ENCODE results near the gene DHRSX.

DNA sequence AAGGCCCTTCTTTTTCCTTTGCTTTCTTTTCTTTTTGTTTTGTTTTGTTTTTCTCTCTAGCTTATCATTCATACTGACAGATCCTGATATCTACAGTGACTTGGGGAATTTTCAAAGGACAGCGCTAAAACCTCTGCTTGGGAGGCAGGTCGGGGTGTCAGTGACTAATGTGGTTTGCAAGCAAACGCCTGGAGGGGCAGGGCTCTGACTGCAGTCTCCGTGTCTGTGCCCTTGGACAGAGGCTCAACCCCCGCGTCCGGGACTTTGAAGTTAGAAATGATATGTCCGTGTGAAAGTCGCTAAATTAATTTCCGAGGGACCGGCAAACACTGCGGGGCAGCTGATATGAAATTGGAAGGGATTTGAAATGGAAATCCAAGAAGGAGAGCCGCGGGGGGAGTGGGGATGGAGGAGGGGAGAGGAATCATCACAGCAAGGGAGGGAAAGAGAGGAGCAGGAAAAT lies 312.4 kb downstream of the DHRSX start:
- no peak for TF ChIP-seq EZH2phosphoT487 (IDR thresholded peaks at IDR 0.05; ENCODE audit: borderline replicate concordance, low read length)
- TF ChIP-seq, protein P1, sequence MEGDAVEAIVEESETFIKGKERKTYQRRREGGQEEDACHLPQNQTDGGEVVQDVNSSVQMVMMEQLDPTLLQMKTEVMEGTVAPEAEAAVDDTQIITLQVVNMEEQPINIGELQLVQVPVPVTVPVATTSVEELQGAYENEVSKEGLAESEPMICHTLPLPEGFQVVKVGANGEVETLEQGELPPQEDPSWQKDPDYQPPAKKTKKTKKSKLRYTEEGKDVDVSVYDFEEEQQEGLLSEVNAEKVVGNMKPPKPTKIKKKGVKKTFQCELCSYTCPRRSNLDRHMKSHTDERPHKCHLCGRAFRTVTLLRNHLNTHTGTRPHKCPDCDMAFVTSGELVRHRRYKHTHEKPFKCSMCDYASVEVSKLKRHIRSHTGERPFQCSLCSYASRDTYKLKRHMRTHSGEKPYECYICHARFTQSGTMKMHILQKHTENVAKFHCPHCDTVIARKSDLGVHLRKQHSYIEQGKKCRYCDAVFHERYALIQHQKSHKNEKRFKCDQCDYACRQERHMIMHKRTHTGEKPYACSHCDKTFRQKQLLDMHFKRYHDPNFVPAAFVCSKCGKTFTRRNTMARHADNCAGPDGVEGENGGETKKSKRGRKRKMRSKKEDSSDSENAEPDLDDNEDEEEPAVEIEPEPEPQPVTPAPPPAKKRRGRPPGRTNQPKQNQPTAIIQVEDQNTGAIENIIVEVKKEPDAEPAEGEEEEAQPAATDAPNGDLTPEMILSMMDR (IDR thresholded peaks at IDR 0.05; ENCODE audit: low read depth, low read length, poor library complexity, severe bottlenecking): no peak
